Measurements from ENCODE around the gene EIF2B5.
A peak's percentile ranks its signal among the peaks of the same experiment; 100 is the strongest.

Gene EIF2B5

DNA sequence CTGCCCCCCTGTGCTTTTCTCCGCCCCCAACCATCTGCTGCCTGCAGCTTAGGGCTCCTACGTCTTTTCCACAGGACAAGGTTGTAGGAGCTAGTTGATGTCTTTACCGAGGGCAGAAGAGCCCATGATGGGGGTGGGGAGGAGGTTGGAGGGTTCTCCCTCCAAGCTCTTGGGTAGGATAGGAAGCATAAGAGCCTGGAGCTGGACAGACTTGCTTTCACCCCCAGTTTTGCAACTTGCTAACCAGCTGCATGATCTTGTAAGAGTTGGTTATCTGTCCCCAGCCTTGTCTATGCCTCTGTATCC, 51.7 kb downstream of the EIF2B5 start:
- H3K4me3 ChIP-seq (ENCODE audit: low read depth, low read length), result peak overlapping the region; percentile 98
- no peak for DNase-seq
- H3K4me1 ChIP-seq, result peaks cover 5% of the 10 kb centered on the region
- peaks cover 63% of the 10 kb centered on the region for H3K36me3 ChIP-seq
- H3K9me3 ChIP-seq, result no peaks in the 10 kb centered on the region
- TF ChIP-seq, protein P1, sequence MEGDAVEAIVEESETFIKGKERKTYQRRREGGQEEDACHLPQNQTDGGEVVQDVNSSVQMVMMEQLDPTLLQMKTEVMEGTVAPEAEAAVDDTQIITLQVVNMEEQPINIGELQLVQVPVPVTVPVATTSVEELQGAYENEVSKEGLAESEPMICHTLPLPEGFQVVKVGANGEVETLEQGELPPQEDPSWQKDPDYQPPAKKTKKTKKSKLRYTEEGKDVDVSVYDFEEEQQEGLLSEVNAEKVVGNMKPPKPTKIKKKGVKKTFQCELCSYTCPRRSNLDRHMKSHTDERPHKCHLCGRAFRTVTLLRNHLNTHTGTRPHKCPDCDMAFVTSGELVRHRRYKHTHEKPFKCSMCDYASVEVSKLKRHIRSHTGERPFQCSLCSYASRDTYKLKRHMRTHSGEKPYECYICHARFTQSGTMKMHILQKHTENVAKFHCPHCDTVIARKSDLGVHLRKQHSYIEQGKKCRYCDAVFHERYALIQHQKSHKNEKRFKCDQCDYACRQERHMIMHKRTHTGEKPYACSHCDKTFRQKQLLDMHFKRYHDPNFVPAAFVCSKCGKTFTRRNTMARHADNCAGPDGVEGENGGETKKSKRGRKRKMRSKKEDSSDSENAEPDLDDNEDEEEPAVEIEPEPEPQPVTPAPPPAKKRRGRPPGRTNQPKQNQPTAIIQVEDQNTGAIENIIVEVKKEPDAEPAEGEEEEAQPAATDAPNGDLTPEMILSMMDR (IDR thresholded peaks at IDR 0.05; ENCODE audit: low read depth, low read length), result no peak
- H3K27me3 ChIP-seq, result no peaks in the 10 kb centered on the region

- peaks cover 63% of the 10 kb centered on the region for H3K36me3 ChIP-seq
- no peak for DNase-seq
- TF ChIP-seq, protein P1 (IDR thresholded peaks at IDR 0.05; ENCODE audit: low read depth, low read length), result no peak
- H3K4me1 ChIP-seq, result peaks cover 5% of the 10 kb centered on the region
- no peaks in the 10 kb centered on the region for H3K27me3 ChIP-seq
- H3K4me3 ChIP-seq (ENCODE audit: low read depth, low read length), result no peak overlapping the region
- no peaks in the 10 kb centered on the region for H3K9me3 ChIP-seq
These were observed 52.9 kb downstream of the EIF2B5 start for GRCh38 chr3:184188080-184188479.

DNA sequence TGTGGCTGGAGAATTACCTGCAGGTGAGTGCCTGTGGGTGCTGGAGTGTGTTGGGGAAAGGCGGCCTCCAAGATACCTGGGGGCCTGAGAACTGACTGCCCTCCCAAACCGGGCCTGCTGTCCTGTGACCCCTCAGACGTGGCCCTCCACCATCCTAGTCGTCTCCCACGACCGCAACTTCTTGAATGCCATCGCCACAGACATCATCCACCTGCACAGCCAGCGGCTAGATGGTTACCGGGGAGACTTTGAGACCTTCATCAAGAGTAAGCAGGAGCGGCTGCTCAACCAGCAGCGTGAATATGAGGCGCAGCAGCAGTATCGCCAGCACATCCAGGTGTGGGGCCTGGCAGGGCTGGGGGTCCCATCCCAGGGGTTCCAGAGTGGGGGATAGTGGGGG, 54.3 kb downstream of the EIF2B5 start:
- H3K4me1 ChIP-seq, result peaks cover 5% of the 10 kb centered on the region
- no peaks in the 10 kb centered on the region for H3K27me3 ChIP-seq
- no peak overlapping the region for H3K4me3 ChIP-seq (ENCODE audit: low read depth, low read length)
- peaks cover 63% of the 10 kb centered on the region for H3K36me3 ChIP-seq
- TF ChIP-seq, protein P1 (IDR thresholded peaks at IDR 0.05; ENCODE audit: low read depth, low read length), result no peak
- no peaks in the 10 kb centered on the region for H3K9me3 ChIP-seq
- DNase-seq, result no peak

- peaks cover 62% of the 10 kb centered on the region for H3K36me3 ChIP-seq
- TF ChIP-seq, protein P1 (IDR thresholded peaks at IDR 0.05; ENCODE audit: low read depth, low read length), result no peak
- H3K4me3 ChIP-seq (ENCODE audit: low read depth, low read length), result no peak overlapping the region
- no peak for DNase-seq
- H3K9me3 ChIP-seq, result no peaks in the 10 kb centered on the region
- no peaks in the 10 kb centered on the region for H3K27me3 ChIP-seq
- H3K4me1 ChIP-seq, result no peaks in the 10 kb centered on the region
These were observed 57.7 kb downstream of the EIF2B5 start for GRCh38 chr3:184192889-184193288.

- Histone ChIP-seq H3K4me3 (ENCODE audit: low read depth, low read length) (no peak overlapping the region), H3K27me3 (no peaks in the 10 kb centered on the region), H3K36me3 (peaks cover 53% of the 10 kb centered on the region), H3K4me1 (no peaks in the 10 kb centered on the region), H3K9me3 (no peaks in the 10 kb centered on the region)
- DNase-seq, result no peak
- TF ChIP-seq, protein P1 (IDR thresholded peaks at IDR 0.05; ENCODE audit: low read depth, low read length), result no peak
These were observed 58.9 kb downstream of the EIF2B5 start for GRCh38 chr3:184193991-184194539.
